HFFc6 (cell line): Measurements from ENCODE around the gene FAHD1. TPM values are rescaled to one million over a fixed set of nuclear protein-coding genes. Genes with fewer than 3 reads are reported as not detected.

ENCODE experiments used
- DNase-seq: peaks from one replicate; pipeline ENCODE4 v3.0.0-alpha.2; 2018
- H3K27ac Mint-ChIP-seq: 2 replicates; pipeline ENCODE4 v1.8.0; 2020; ENCODE audit warnings: mild to moderate bottlenecking, mixed read lengths
- H3K27me3 Mint-ChIP-seq: 2 replicates; pipeline ENCODE4 v1.8.0; 2021; ENCODE audit warnings: mild to moderate bottlenecking, moderate library complexity, mixed read lengths; ENCODE audit not compliant: insufficient read depth
- H3K36me3 Mint-ChIP-seq: 2 replicates; pipeline ENCODE4 v1.8.0; 2021; ENCODE audit warnings: low read depth, mixed read lengths
- H3K4me1 Mint-ChIP-seq: 2 replicates; pipeline ENCODE4 v1.8.0; 2020; ENCODE audit warnings: low read depth, mixed read lengths
- H3K4me3 Mint-ChIP-seq: 2 replicates; pipeline ENCODE4 v1.8.0; 2020; ENCODE audit warnings: mild to moderate bottlenecking, moderate library complexity, mixed read lengths
- H3K9me3 Mint-ChIP-seq: 2 replicates; pipeline ENCODE4 v1.8.0; 2020; ENCODE audit warnings: mild to moderate bottlenecking, mixed read lengths
- CTCF ChIP-seq: fragments of 200-600 bp; sonication (generic); IDR thresholded peaks from 2 replicates; pipeline ENCODE4 v1.5.0; 2021; ENCODE audit warnings: antibody characterized with exemption, mild to moderate bottlenecking
- total RNA-seq, 6 experiments: library from RNA; stranded (reverse); fragmentation: NEBNext Ultra II Directional; extraction: Animal tissue kit (Norgen Biotek cat#: 25700); gene quantifications; 2 replicates in 1 of 6; 3 replicates in 5 of 6; pipeline ENCODE4 v1.2.3, GENCODE V29; 2021

Gene FAHD1
- total RNA-seq, 6 experiments from 2014 or later: 29.4 to 40.7 (median 31.2) TPM

GRCh38 chr16:1832838-1833454 lies 5.9 kb downstream of the FAHD1 start:
- Mint-ChIP-seq H3K36me3 (peaks cover 4% of the 10 kb centered on the region), H3K4me1 (peaks cover 18% of the 10 kb centered on the region), H3K27me3 (peaks cover 3% of the 10 kb centered on the region), H3K9me3 (no peaks in the 10 kb centered on the region), H3K27ac (no peak overlapping the region), H3K4me3 (no peak overlapping the region)
- DNase-seq: no peak
- no peak for TF ChIP-seq CTCF

GRCh38 chr16:1834096-1834495 lies 7.1 kb downstream of the FAHD1 start:
- peaks cover 3% of the 10 kb centered on the region for H3K27me3 Mint-ChIP-seq
- no peak overlapping the region for H3K27ac Mint-ChIP-seq
- no peak for TF ChIP-seq CTCF
- no peak overlapping the region for H3K4me3 Mint-ChIP-seq
- H3K4me1 Mint-ChIP-seq: peaks cover 11% of the 10 kb centered on the region
- no peak for DNase-seq
- no peaks in the 10 kb centered on the region for H3K9me3 Mint-ChIP-seq
- H3K36me3 Mint-ChIP-seq: peaks cover 4% of the 10 kb centered on the region

GRCh38 chr16:1839554-1839953 lies 12.5 kb downstream of the FAHD1 start:
- TF ChIP-seq CTCF: no peak
- Mint-ChIP-seq H3K27ac (peak overlapping the region; percentile 51), H3K4me3 (peak overlapping the region; percentile 55), H3K36me3 (no peaks in the 10 kb centered on the region), H3K4me1 (peaks cover 13% of the 10 kb centered on the region), H3K27me3 (peaks cover 1% of the 10 kb centered on the region; the same call in 1 of the 2 replicates), H3K9me3 (no peaks in the 10 kb centered on the region)
- peak; percentile 63 for DNase-seq

GRCh38 chr16:1845985-1846384 lies 19.0 kb downstream of the FAHD1 start:
- Mint-ChIP-seq H3K4me1 (no peaks in the 10 kb centered on the region), H3K4me3 (no peak overlapping the region), H3K36me3 (no peaks in the 10 kb centered on the region)

GRCh38 chr16:1846416-1846815 lies 19.4 kb downstream of the FAHD1 start:
- Mint-ChIP-seq H3K4me1 (no peaks in the 10 kb centered on the region), H3K9me3 (no peaks in the 10 kb centered on the region), H3K36me3 (no peaks in the 10 kb centered on the region), H3K27me3 (peaks cover 11% of the 10 kb centered on the region), H3K4me3 (no peak overlapping the region), H3K27ac (no peak overlapping the region)
- no peak for DNase-seq
- TF ChIP-seq CTCF: no peak

More at GRCh38 chr16:1845985-1846384, 19.0 kb downstream of the FAHD1 start:
- no peak for DNase-seq
- Mint-ChIP-seq H3K27ac (no peak overlapping the region), H3K27me3 (peaks cover 12% of the 10 kb centered on the region), H3K9me3 (no peaks in the 10 kb centered on the region)
- no peak for TF ChIP-seq CTCF
